SK-N-SH (cell line): Measurements from ENCODE around the gene MMP2.

Experiments
- CTCF ChIP-seq: fragments of 200-600 bp; sonication (generic); IDR thresholded peaks from 2 replicates; pipeline ENCODE4 v1.6.1; 2017; ENCODE audit warnings: antibody characterized with exemption, mild to moderate bottlenecking, moderate library complexity
- EZH2phosphoT487 ChIP-seq: fragments of 200-600 bp; sonication (generic); IDR thresholded peaks from 2 replicates; pipeline ENCODE4 v1.6.1; 2017; ENCODE audit warnings: low read depth, mixed run types, mild to moderate bottlenecking, antibody characterized with exemption, moderate library complexity, borderline replicate concordance
- GATA2 ChIP-seq: sonication (generic); formaldehyde crosslinking; IDR thresholded peaks from 2 replicates; pipeline ENCODE4 v1.5.0; 2020; ENCODE audit warnings: mild to moderate bottlenecking, missing genetic modification reagents
- MAX ChIP-seq: IDR thresholded peaks from 2 replicates; pipeline ENCODE4 v1.4.0; 2012; ENCODE audit warnings: low read depth
- POLR2AphosphoS5 ChIP-seq: IDR thresholded peaks from 2 replicates; pipeline ENCODE4 v1.6.1; 2012; ENCODE audit warnings: low read depth, low read length
- REST ChIP-seq: IDR thresholded peaks from 2 replicates; pipeline ENCODE4 v1.6.1; 2012; ENCODE audit warnings: mild to moderate bottlenecking, low read depth, low read length, moderate library complexity
- SIN3A ChIP-seq: IDR thresholded peaks from 2 replicates; pipeline ENCODE4 v1.6.1; 2012; ENCODE audit warnings: low read depth, mild to moderate bottlenecking, low read length, moderate library complexity, borderline replicate concordance
- YY1 ChIP-seq: IDR thresholded peaks from 2 replicates; pipeline ENCODE4 v1.4.0; 2012; ENCODE audit warnings: low read depth, mild to moderate bottlenecking

- TF ChIP-seq SIN3A (no peak), MAX (no peak), YY1 (no peak), CTCF (no peak), EZH2phosphoT487 (no peak), POLR2AphosphoS5 (no peak), REST (no peak), GATA2 (no peak)
Observed at GRCh38 chr16:55512941-55513340, 33.9 kb downstream of the MMP2 start.
